GM19035 (cell line): ENCODE results near the gene NDUFB1.

ENCODE experiments used
- ATAC-seq: cut with Tn5 transposase; IDR thresholded peaks from one replicate; pipeline ENCODE4 v1.9.1; 2021; ENCODE audit not compliant: unreplicated experiment

NDUFB1 gene

DNA sequence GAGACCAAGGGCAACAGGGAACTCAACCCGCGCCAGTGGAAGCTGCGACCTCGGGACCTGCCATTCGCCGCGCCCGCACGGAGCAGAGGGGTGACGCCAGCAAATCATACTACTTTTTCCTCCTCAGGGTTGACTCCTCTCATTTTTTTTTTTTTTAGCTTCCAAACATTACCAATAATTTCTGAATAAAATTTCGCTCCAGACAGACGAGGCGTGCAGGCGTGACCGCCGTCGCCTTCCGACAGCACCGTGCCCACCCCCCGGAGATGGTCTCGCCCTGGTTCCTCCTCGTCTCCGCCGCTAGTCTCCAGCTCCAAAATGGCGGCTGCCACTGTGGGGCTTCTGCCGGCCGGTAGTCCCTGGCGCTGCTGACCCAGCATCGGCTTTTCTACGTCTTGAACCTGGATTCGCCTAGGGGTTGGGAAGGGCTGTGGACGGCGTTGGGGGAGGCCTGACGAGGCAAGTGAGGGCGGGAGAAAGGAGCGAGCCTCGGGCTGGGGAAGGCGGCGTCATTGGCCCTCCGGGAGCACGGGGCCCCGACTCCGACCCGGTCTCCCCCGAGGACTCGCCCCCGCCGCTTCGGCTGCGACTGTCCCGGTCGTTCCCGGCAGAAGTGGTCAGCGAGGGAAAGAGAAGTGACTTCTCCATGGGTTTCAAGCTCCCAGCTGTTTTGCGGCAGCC is at the start of gene NDUFB1, which contains the start of gene CPSF2:
NDUFB1 (minus strand) TSS at position 37 of the 681 bp plus-strand sequence. CDS start 4,069 bp downstream, outside the sequence.
CPSF2 (plus strand) TSS at position 300 of the 681 bp plus-strand sequence. CDS start 9,016 bp downstream, outside the sequence.
- ATAC-seq, result peak; percentile 86

DNA sequence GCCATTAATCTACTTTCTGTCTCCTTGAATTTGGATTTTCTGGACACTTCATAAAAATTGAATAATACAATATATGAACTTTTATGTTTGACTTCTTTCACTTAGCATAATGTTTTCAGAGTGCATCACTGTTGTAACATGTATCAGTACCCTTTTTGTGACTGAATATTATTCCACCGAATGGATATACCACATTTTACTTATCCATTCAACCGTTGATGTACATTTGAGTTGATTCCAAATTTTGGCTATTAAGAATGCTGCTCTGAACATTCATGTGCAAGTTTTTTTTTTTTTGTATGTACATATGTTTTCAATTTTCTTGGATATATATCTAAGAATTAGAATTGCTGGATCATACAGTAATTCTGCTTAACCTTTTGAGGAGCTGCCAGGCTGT is 43.5 kb upstream of the NDUFB1 start:
- no peak for ATAC-seq

DNA sequence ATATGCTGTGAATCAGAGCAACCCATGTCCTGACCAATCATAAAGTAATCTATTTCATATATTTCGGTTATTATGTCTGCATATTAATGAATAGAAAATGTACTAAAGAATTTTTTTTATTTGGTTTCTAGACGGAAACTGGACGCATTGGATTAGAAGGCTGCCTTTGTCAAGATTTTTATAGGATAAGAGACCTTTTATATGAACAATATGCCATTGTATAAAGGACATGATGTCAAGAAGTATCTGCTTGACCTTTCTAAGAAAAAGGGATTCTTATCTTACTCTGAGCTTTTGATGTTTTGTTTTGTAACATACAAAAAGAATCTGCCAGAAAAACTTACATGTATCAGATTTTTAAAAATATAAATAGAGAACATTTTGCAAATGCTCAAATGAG is 40.0 kb upstream of the NDUFB1 start:
- no peak for ATAC-seq

DNA sequence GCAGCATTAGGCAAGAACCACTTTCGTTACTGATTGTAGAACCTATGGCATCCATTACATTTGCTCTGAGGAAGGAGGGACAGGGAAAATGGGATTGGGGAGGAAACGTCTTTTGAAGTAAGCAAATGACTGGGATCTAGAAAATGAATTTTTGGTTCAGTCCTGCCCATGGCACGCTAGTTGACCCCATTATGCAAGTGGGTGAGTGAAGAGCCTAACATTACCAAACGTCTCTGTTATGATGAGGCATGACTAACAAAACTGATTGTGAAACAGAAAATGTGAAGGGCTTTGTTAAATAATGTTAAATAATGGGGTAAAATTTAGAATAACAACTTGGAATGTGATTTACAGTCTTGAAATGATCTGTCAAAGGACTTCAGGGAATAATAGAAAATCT is 39.1 kb upstream of the NDUFB1 start:
- no peak for ATAC-seq

DNA sequence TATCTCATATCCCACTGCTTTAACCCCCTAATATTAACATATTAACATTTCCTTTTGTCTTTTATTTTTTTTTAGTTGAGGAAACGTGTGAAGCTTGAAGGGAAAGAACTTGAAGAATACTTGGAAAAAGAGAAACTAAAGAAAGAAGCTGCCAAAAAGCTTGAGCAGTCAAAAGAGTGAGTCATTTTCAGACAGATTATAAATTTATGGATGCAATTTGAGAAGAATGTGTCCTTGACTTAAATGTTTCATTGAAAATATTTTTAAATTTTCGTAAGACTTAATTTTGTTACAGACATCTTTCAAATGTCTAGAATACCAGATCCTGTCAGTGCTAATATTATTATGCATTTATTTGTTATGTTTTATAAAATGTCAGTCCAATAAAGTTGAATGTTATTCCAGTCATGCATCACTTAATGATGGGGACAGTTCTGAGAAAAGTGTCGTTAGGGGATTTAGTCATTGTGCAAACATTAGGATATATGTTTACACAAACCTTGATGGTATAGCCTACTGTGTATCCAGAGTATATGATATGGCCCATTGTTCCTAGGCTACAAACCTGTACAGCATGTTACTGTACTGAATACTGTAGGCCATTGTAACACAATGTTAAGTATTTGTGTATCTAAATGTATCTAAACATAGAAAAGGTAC is 32.9 kb upstream of the NDUFB1 start:
- ATAC-seq, result no peak

DNA sequence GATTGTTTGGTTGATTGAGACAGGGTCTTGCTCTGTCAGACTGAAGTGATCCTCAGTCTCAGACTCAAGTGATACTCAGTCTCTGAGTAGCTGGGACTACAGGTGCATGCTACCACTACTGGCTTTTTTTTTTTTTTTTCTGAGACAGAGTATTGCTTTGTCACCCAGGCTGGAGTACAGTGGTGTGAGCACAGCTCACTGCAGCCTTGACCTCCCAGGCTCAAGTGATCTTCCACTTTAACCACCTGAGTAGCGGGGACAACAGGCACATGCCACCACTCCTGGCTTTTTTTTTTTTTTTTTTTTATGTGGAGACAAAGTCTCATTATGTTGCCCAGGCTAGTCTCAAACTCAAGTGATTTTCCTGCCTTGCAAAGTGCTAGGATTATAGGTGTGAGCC is 32.1 kb upstream of the NDUFB1 start:
- no peak for ATAC-seq

DNA sequence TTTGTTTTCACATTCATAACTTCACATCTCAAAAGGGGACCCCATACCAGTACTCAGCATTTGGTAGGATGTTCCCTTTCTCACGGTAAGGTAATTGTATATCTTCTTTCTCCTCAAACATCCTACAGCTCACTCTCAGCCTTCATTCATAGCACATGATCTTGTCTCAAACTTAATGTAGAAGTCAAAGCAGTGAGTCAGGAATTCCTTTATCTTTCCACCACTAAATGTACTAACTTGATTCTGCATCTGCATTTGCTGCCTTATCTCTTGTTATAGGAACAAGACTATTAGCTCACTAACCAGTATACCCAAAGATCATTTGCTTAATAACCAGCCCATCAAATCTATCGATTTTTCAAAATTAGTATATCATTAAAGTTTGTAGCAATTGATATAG is 23.2 kb upstream of the NDUFB1 start:
- no peak for ATAC-seq

DNA sequence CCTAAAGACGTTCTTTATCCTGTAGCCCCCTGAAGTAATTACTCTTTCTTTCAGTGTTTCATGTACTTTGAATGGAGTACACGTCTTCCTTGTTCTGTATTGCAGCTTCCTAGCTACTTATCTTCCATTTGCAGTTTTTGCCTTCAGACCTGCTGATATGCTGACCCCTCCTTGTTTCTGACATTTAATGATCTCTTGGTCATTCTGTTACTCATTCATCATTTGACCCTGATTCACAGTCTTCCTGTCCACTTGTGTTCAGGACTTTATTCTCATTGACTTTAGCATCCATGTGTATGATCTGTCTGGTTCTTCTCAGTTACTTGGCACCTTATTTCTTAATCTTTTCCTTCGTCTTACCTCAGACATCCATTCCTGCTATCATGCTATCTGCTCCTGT is 22.5 kb upstream of the NDUFB1 start:
- no peak for ATAC-seq

DNA sequence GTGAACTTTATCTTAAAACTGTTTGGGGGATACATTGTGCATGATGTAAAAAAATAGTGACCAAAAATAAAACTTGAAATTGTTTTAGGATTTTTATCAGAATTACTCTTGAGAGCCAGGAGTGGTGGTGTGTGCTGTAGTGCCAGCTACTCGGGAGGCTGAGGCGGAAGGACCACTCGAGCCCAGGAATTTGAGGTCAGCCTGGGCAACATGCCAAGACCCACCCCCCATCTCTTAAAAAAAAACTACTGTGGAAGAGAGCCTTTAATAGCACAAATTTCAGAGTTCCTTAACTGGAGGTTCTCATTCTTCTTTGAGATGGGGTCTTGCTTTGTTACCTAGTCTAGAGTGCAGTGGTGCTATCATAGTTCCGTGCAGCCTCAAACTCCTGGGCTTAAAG is 21.8 kb upstream of the NDUFB1 start:
- no peak for ATAC-seq

DNA sequence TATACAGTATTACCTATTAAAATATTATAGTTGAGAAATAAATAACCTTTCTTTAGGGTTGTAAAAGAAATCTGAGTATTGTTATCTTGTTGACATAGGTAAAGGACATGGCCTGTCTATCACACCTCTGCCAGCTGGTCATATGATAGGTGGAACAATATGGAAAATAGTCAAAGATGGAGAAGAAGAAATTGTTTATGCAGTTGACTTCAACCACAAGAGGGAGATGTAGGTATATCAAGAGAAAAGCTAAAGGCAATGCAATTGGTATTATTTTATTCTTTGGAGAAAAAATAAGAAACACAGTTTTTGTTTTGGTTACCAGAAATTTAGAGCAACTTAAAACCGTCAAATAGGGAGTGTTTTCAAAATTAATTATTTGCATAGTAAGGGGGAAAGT is 13.8 kb upstream of the NDUFB1 start:
- no peak for ATAC-seq

DNA sequence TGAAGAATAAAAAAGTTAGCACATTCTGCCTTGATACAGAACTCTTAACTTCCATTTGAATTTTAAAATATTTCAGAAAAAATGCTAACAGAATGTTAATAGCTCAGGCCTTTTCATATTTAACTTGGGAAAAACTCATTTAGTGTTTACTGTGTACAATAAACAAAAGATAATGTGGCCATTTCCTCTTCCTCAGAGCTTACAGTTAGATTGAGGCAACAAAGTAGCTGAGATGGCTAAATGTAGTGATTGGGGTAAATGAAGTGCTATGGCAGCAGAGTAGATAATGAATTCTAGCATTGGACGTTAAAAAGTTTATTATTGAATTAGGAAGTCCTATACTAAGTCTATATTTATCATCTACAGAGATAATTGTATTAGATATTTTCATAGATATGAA is 12.9 kb upstream of the NDUFB1 start:
- no peak for ATAC-seq

DNA sequence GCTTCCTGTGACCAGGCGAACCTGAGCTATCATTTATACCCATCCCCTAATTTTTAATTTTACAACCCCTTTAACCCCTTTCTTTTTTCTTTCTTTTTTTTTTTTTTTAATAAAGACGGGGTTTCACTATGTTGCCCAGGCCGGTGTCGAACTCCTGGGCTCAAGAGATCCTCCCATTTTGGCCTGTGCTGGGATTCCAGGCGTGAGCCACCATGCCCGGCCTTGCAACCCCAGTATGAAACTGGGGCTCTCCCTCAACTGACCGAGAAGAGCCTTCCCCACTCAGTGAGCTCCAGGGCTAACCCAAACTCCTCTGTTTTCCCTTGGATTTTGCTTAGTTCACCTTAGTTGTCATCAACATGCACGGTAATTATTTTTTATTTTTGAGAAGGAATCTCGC is 1.3 kb upstream of the NDUFB1 start:
- no peak for ATAC-seq

DNA sequence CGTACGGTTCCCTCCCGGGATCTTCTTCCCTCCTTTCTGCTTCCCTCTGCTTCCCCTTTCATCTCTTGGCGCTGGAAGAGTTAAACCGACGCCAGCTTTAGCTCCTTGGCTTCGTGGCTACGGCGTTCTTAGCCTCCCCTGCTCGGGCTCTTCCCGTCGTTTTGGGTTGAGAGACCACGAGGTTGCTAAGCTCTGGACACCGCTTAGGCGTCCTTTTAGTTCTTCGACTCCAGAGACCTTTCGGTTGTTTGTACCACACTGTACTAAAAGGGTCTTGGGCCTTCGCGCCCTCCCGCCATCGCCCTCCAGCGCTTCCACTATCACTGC is 808 bp upstream of the NDUFB1 start:
- ATAC-seq, result peak; percentile 11

DNA sequence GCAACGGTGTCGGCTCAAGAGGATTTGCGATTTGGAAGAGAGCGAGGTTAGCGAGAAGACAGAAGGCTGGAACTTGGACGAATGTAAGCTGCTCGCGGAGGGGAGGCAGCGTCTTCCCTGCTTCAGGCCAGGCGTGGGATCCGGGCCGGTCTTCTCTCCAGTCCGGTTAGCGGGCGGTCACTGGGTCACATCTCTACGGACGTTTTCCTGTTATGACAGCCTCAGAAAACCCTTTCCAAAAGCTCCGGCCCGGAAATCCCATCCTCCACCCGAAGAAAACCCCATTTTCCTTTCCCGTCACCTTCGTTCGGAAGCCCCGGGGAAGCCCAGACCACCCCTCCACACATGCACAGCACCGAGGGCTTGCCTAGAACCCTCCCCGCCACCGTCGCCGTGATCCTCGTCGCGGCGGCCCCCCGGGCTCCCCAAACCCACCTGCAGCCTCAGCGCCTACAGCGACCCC is 268 bp downstream of the NDUFB1 start:
- ATAC-seq, result peak; percentile 21

DNA sequence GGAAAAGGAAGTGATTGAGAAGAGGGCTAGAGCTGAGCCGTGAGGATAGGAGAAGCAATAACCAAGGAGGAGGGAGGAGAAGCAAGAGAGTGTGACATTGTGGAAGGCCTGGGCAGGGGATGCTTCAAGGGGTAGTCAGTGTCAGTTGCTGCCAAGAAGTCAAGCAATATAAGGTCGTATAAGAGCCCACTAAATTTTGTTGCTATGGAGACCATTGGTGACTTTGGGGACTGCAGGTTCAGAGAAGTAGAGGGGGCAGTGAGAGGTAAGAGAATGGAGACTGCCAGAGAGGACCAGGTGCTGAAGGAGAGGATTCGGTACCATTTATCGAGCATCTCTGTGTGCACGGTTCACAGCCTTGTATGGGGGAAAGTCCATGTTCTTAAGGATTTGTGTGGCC is 12.0 kb downstream of the NDUFB1 start:
- no peak for ATAC-seq

DNA sequence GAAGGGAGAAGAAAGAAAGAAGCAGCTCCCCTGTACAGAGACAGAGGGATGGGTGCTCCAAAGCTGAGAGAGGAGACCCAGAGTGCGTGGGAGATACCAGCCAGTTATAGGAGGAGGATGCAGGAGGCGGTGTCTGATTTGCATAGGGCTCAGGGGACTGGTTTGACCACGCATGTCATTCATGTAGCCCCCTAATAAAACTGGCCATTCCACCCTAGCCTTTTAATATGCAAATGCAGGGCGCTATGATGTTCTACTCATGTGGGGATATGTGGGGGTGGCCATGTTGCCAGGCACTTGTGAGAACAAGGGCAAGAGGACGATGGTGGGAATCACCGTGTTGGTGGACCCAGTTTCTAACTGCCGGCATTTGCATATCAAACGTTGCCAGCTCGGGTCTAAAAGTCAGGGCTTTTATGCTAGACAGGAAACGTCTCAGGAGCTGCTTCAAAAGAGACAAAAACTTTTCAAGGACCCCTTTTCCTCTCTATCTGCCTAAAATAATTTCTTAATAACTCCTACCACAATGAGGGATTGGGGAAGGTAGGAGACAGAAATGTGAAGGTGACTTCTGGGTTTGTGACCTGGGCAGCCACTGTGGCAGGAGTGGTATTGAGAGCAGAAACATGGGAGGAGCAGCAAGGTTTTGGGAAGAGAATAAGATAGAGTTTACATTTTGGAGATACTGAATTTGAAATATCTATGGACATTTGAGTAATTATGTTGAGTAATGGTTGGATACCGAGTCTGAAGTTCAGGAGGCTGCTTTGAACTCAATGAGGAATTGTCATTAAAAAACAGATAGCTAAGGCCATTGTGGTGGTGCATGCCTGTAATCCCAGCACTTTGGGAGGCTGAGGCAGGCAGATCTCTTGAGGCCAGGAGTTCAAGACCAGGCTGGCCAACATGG is 12.9 kb downstream of the NDUFB1 start:
- ATAC-seq, result no peak

DNA sequence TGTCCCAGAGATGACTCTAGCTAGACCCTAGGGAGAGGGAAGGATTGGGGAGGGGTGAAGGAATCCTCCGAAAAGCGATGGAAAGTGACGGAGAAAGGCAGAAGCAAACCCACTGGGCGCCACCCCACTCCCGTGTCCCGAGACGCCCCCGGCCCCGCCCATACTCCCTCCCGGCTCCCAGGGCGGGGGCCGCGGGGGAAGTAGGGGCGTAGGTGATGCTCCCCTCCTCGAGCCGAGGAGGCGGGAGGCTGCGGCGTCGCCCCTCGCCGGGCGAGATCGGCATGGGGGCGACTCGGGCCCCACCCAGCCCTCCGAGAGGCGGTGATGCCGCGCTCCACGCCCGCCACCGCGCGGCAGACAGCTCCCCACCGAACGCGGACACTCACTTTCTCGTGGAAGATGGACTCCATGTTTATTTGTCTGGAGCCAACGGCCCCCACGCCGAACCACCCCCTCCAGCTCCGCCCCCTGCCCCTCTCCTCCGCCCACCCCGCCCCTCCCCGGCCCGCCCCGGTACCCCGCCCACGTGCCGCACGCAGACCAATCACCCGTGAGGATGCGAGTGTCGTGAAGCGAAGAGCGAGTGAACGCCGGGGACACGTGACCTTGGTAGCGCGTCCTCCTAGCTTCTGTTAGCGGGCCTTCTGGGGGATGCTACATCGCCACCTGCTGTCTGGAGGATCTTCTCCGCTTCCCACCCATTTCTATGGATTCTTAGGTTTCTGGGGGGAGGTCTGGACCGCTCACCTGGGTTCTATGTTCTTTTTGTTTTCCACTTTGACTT is 15.2 kb downstream of the NDUFB1 start, which contains the start of gene ATXN3:
ATXN3 (minus strand) TSS at position 440 of the 784 bp plus-strand sequence; CDS start at position 410, 30 bp downstream.
- peak; percentile 89 for ATAC-seq

DNA sequence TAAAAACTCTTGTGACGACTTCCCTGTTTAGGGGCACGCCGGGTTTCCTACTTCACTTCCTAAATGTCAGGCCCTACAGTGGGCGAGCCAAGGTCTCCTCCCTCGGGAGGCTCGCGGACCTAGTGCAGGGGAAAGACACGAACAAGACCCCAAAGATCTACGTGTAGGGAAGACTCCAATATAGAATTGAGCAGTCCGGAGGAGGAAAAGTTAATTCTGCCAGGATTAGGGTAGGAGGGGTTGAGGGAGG is 15.7 kb downstream of the NDUFB1 start:
- ATAC-seq, result no peak

DNA sequence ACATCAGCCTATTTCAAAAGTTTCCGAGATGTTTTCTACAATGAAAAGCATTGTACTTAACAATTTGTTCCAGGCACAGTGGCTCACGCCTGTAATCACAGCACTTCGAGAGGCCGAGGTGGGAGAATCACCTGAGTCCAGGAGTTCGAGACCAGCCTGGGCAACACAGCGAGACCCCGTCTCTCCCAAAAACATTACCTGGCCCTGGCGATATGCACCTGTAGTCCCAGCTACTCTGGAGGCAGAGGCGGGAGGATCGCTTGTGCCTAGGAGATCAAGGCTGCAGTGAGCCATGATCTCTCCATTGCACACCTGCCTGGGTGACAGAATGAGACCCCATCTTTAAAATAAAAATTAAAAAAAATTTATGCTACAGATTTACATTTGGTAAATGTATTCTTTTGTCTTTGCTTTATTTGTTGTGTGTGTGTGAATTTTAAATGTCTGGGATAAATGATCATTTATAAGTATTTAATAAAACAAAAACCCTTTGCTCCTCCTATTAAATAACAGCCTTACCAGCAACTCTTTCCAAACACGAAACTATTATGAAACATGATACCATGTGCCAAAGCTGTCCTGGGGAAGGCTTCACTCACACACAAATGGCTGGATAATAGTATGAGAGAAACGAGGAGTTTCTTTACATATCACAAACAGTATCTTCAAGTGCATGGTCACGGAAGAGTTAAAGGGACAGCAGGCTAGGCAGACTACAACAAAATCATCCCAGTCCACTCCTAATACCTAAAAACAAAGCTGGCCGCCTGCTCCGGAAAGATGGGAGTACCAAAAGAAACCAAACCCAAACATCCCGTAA is 16.2 kb downstream of the NDUFB1 start:
- ATAC-seq, result no peak

DNA sequence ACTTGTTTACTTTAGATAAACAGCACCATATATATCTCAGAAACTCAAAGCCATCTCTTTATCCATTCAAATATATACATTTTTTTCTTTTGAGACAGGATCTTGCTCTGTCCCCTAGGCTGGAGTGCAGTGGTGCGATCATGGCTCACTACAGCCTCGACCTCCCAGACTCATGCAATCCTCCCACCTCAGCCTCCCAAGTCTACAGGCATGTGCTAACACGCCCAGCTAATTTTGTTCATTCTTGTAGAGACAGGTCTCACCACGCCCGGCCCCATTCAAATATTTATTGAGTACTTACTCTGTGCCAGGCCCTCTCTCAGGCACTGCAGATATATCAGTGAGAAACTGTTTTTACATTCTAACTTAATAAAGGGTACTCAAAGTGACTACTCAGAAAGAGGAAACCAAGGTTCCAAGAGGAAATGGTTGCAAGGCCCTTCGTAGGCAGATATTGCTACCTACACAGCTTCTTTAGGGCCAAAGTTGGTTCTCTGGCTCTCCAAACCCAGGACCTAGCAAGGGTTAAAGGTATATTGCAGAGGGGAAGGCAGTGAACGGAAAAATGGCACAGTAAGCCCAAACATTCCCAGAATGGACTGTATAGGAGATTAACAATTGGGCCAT is 18.0 kb downstream of the NDUFB1 start:
- ATAC-seq, result no peak
